HepG2 (cell line): ENCODE data around the gene NEURL4. TPM values are rescaled to one million over a fixed set of nuclear protein-coding genes. Genes with fewer than 3 reads are reported as not detected.

ENCODE experiments used
- ARNT2 ChIP-seq: sonication (generic); formaldehyde crosslinking; IDR thresholded peaks from 2 replicates; pipeline ENCODE4 v1.8.0; 2022; ENCODE audit warnings: mild to moderate bottlenecking, low read depth, missing genetic modification reagents, moderate library complexity
- FOXC1 ChIP-seq: sonication (generic); formaldehyde crosslinking; IDR thresholded peaks from 2 replicates; pipeline ENCODE4 v1.8.0; 2022; ENCODE audit warnings: mild to moderate bottlenecking, missing genetic modification reagents, borderline replicate concordance
- FOXO1 ChIP-seq: sonication (generic); formaldehyde crosslinking; IDR thresholded peaks from 2 replicates; pipeline ENCODE4 v1.4.0; 2020; ENCODE audit warnings: missing genetic modification reagents
- HMG20A ChIP-seq: IDR thresholded peaks from 2 replicates; pipeline ENCODE4 v1.6.1; 2016; ENCODE audit warnings: borderline replicate concordance
- MYPOP ChIP-seq: sonication (generic); formaldehyde crosslinking; IDR thresholded peaks from 2 replicates; pipeline ENCODE4 v1.8.1; 2023; ENCODE audit warnings: mild to moderate bottlenecking, moderate library complexity, missing genetic modification reagents
- NCOA1 ChIP-seq: sonication (generic); formaldehyde crosslinking; IDR thresholded peaks from 2 replicates; pipeline ENCODE4 v1.9.0; 2021; ENCODE audit warnings: missing genetic modification reagents
- PHF20 ChIP-seq: sonication (generic); formaldehyde crosslinking; IDR thresholded peaks from 2 replicates; pipeline ENCODE4 v1.5.0; 2020; ENCODE audit warnings: mild to moderate bottlenecking, missing genetic modification reagents
- RFXAP ChIP-seq: sonication (generic); formaldehyde crosslinking; IDR thresholded peaks from 2 replicates; pipeline ENCODE4 v1.4.0; 2020; ENCODE audit warnings: missing genetic modification reagents, borderline replicate concordance
- RNF219 ChIP-seq: sonication (generic); formaldehyde crosslinking; IDR thresholded peaks from 2 replicates; pipeline ENCODE4 v1.5.0; 2020; ENCODE audit warnings: mild to moderate bottlenecking, missing genetic modification reagents
- RXRB ChIP-seq: IDR thresholded peaks from 2 replicates; pipeline ENCODE4 v1.6.1; 2016; ENCODE audit warnings: borderline replicate concordance, missing genetic modification reagents, missing compliant biosample characterization
- SP4 ChIP-seq: sonication (generic); formaldehyde crosslinking; IDR thresholded peaks from 2 replicates; pipeline ENCODE4 v1.8.1; 2023; ENCODE audit warnings: mild to moderate bottlenecking, missing genetic modification reagents
- TARDBP ChIP-seq: sonication (generic); formaldehyde crosslinking; IDR thresholded peaks from 2 replicates; pipeline ENCODE4 v1.8.0; 2022; ENCODE audit warnings: mild to moderate bottlenecking, missing genetic modification reagents
- ZFP36L1 ChIP-seq: sonication (generic); formaldehyde crosslinking; IDR thresholded peaks from 2 replicates; pipeline ENCODE4 v1.8.0; 2022; ENCODE audit warnings: mild to moderate bottlenecking, missing genetic modification reagents, moderate library complexity
- ZFP82 ChIP-seq: sonication (generic); formaldehyde crosslinking; IDR thresholded peaks from 2 replicates; pipeline ENCODE4 v1.5.1; 2020; ENCODE audit warnings: mild to moderate bottlenecking, missing genetic modification reagents, borderline replicate concordance
- ZNF282 ChIP-seq: fragments of 450-650 bp; IDR thresholded peaks from 2 replicates; pipeline ENCODE4 v1.6.1; 2018; ENCODE audit not compliant: partially characterized antibody
- ZNF430 ChIP-seq: sonication (generic); formaldehyde crosslinking; IDR thresholded peaks from 2 replicates; pipeline ENCODE4 v1.9.0; 2021; ENCODE audit warnings: mild to moderate bottlenecking, missing genetic modification reagents
- ZNF572 ChIP-seq: sonication (generic); formaldehyde crosslinking; IDR thresholded peaks from 2 replicates; pipeline ENCODE4 v1.5.1; 2020; ENCODE audit warnings: mild to moderate bottlenecking, missing genetic modification reagents
- ZNF713 ChIP-seq: sonication (generic); formaldehyde crosslinking; IDR thresholded peaks from 2 replicates; pipeline ENCODE4 v1.4.0; 2020; ENCODE audit warnings: mild to moderate bottlenecking, missing genetic modification reagents
- polyA plus RNA-seq, 8 experiments: library from polyadenylated mRNA; depleted of rRNA in 3 of 8; stranded (reverse) in 7 of 8; unstranded in 1 of 8; fragments of >200 nt; fragmentation: Illumina TruSeq in 4 of 8; extraction: Trizol in 4 of 8; gene quantifications; 2 replicates each; pipeline versions ENCODE4 v1.2.1 to v1.2.3, GENCODE V29; 2011 to 2016; ENCODE audit warnings: low read depth in 4 of 8, missing spikeins in 1 of 8, mixed read lengths in 1 of 8; ENCODE audit not compliant: insufficient read depth in 1 of 8
- total RNA-seq, 5 experiments: library from RNA; depleted of rRNA; stranded (reverse); fragments of >200 nt; fragmentation: Illumina TruSeq; extraction: Trizol; gene quantifications; 2 replicates each; pipeline ENCODE4 v1.2.3, GENCODE V29; 2016; ENCODE audit warnings: low read depth in 1 of 5
- TF ChIP-seq, protein P1 (sequence below), 2 experiments: sonication (generic) in 1 of 2; formaldehyde crosslinking in 1 of 2; IDR thresholded peaks; 2 replicates each; pipeline versions ENCODE4 v1.6.1 to v1.9.0; 2014 to 2022; ENCODE audit warnings: antibody characterized with exemption in 1 of 2, borderline replicate concordance in 1 of 2, inconsistent platforms in 1 of 2, low read depth in 1 of 2, missing genetic modification reagents in 1 of 2
- TF ChIP-seq, protein P2 (sequence below): sonication (generic); IDR thresholded peaks from 2 replicates; pipeline ENCODE4 v1.6.1; 2016; ENCODE audit warnings: low read depth, borderline replicate concordance

Gene NEURL4
- total and polyA plus RNA-seq, 2 of the 13 experiments (the other 11 are each of a cell fraction or from before 2014, with no cell fraction given), result 14.8 to 15.7 TPM

GRCh38 chr17:7329374-7329996 lies 350 bp upstream of the NEURL4 start (continued):
- TF ChIP-seq RNF219 (no peak), HMG20A (CRISPR knock-in tag) (no peak), ZNF282 (no peak), NCOA1 (no peak), PHF20 (peak; percentile 90), MYPOP (no peak), ZNF572 (0 out of 2 replicates have a peak, but pooled peaks have one; percentile 45), RFXAP (CRISPR knock-in tag) (peak; percentile 65; the same call in 1 of the 2 replicates), FOXC1 (CRISPR knock-in tag) (no peak), TARDBP (0 out of 2 replicates have a peak, but pooled peaks have one; percentile 57), SP4 (peak; percentile 86), RXRB (CRISPR knock-in tag) (peak; percentile 52; the same call in 1 of the 2 replicates), ZNF430 (CRISPR knock-in tag) (no peak; the same call in 1 of the 2 replicates), ZNF713 (CRISPR knock-in tag) (peak; percentile 91; the same call in 1 of the 2 replicates), ARNT2 (no peak), ZFP36L1 (CRISPR knock-in tag) (no peak), FOXO1 (CRISPR knock-in tag) (no peak), ZFP82 (CRISPR knock-in tag) (0 out of 2 replicates have a peak, but pooled peaks have one; percentile 22)
- TF ChIP-seq, protein P1, sequence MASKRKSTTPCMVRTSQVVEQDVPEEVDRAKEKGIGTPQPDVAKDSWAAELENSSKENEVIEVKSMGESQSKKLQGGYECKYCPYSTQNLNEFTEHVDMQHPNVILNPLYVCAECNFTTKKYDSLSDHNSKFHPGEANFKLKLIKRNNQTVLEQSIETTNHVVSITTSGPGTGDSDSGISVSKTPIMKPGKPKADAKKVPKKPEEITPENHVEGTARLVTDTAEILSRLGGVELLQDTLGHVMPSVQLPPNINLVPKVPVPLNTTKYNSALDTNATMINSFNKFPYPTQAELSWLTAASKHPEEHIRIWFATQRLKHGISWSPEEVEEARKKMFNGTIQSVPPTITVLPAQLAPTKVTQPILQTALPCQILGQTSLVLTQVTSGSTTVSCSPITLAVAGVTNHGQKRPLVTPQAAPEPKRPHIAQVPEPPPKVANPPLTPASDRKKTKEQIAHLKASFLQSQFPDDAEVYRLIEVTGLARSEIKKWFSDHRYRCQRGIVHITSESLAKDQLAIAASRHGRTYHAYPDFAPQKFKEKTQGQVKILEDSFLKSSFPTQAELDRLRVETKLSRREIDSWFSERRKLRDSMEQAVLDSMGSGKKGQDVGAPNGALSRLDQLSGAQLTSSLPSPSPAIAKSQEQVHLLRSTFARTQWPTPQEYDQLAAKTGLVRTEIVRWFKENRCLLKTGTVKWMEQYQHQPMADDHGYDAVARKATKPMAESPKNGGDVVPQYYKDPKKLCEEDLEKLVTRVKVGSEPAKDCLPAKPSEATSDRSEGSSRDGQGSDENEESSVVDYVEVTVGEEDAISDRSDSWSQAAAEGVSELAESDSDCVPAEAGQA (IDR thresholded peaks at IDR 0.05; ENCODE audit: low read depth), result peak; percentile 29; the same call in 1 of the 2 replicates
- TF ChIP-seq, protein P1 (CRISPR knock-in tag; IDR thresholded peaks at IDR 0.05; ENCODE audit: borderline replicate concordance), result no peak
- TF ChIP-seq, protein P2, sequence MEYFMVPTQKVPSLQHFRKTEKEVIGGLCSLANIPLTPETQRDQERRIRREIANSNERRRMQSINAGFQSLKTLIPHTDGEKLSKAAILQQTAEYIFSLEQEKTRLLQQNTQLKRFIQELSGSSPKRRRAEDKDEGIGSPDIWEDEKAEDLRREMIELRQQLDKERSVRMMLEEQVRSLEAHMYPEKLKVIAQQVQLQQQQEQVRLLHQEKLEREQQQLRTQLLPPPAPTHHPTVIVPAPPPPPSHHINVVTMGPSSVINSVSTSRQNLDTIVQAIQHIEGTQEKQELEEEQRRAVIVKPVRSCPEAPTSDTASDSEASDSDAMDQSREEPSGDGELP, result peak; percentile 54; the same call in 1 of the 2 replicates
